PFSK-1 (cell line): ENCODE measurements around the gene LRRC8C.

Experiments
- POLR2AphosphoS5 ChIP-seq: IDR thresholded peaks from 2 replicates; pipeline ENCODE4 v1.6.1; 2012; ENCODE audit warnings: low read depth, mild to moderate bottlenecking, control low read depth, low read length, moderate library complexity
- SIN3A ChIP-seq: IDR thresholded peaks from 2 replicates; pipeline ENCODE4 v1.6.1; 2012; ENCODE audit warnings: mild to moderate bottlenecking, low read length, moderate library complexity, borderline replicate concordance; ENCODE audit not compliant: insufficient read depth
- TAF1 ChIP-seq: IDR thresholded peaks from 2 replicates; pipeline ENCODE4 v1.6.1; 2012; ENCODE audit warnings: low read length, control low read depth, borderline replicate concordance; ENCODE audit not compliant: insufficient read depth
- TF ChIP-seq, protein P1 (sequence below), 2 experiments: IDR thresholded peaks; 2 replicates each; pipeline versions ENCODE4 v1.6.1 to v1.8.0; 2011 to 2012; ENCODE audit warnings: low read depth in 2 of 2, low read length in 2 of 2, control low read depth in 1 of 2, inconsistent platforms in 1 of 2, mild to moderate bottlenecking in 1 of 2, moderate library complexity in 1 of 2; ENCODE audit not compliant: insufficient read depth in 1 of 2

DNA sequence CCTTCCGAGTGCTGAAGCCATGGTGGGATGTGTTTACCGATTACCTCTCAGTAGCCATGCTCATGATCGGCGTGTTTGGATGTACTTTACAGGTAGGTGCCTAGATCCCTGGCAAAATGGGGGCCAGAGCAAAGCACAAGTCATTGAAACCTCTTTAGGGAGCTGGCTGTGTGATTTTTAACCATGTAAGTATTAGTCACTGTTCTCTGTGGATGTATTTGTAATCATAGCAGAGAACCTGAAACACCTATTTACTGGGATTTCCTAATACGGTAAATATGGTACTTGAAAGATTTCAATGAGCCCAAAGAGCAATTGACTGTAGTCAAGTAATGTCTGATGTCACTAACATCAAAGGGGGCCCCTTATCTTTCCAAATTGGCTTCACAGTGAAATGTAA is 53.6 kb downstream of the LRRC8C start:
- TF ChIP-seq TAF1 (no peak), POLR2AphosphoS5 (no peak), SIN3A (no peak)
- TF ChIP-seq, protein P1, sequence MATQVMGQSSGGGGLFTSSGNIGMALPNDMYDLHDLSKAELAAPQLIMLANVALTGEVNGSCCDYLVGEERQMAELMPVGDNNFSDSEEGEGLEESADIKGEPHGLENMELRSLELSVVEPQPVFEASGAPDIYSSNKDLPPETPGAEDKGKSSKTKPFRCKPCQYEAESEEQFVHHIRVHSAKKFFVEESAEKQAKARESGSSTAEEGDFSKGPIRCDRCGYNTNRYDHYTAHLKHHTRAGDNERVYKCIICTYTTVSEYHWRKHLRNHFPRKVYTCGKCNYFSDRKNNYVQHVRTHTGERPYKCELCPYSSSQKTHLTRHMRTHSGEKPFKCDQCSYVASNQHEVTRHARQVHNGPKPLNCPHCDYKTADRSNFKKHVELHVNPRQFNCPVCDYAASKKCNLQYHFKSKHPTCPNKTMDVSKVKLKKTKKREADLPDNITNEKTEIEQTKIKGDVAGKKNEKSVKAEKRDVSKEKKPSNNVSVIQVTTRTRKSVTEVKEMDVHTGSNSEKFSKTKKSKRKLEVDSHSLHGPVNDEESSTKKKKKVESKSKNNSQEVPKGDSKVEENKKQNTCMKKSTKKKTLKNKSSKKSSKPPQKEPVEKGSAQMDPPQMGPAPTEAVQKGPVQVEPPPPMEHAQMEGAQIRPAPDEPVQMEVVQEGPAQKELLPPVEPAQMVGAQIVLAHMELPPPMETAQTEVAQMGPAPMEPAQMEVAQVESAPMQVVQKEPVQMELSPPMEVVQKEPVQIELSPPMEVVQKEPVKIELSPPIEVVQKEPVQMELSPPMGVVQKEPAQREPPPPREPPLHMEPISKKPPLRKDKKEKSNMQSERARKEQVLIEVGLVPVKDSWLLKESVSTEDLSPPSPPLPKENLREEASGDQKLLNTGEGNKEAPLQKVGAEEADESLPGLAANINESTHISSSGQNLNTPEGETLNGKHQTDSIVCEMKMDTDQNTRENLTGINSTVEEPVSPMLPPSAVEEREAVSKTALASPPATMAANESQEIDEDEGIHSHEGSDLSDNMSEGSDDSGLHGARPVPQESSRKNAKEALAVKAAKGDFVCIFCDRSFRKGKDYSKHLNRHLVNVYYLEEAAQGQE (IDR thresholded peaks at IDR 0.05; ENCODE audit: insufficient read depth in 1 of 2, low read depth in 2 of 2, low read length in 2 of 2), result no peak
